ENCODE data around the gene LTBP2.

Gene LTBP2

GRCh38 chr14:74506411-74506851, 105.6 kb downstream of the LTBP2 start (continued):
- TF ChIP-seq REST (tag by site-specific recombination; IDR thresholded peaks at IDR 0.05) (no peak), PATZ1 (tag by site-specific recombination; IDR thresholded peaks at IDR 0.05) (no peak), ZNF561 (tag by site-specific recombination; IDR thresholded peaks at IDR 0.05; ENCODE audit: borderline replicate concordance) (no peak), ZBTB17 (tag by site-specific recombination; IDR thresholded peaks at IDR 0.05) (no peak), ZNF202 (tag by site-specific recombination; IDR thresholded peaks at IDR 0.05; ENCODE audit: borderline replicate concordance) (no peak), ZFP3 (tag by site-specific recombination; IDR thresholded peaks at IDR 0.05; ENCODE audit: low read depth) (no peak), KLF17 (tag by site-specific recombination; IDR thresholded peaks at IDR 0.05) (no peak), FEZF1 (tag by site-specific recombination; IDR thresholded peaks at IDR 0.05) (no peak), ZNF701 (tag by site-specific recombination; IDR thresholded peaks at IDR 0.05) (no peak), ZNF19 (tag by site-specific recombination; IDR thresholded peaks at IDR 0.05; ENCODE audit: low read depth) (no peak)

- Histone ChIP-seq H3K4me1 (ENCODE audit: control insufficient read depth, insufficient read depth, low read length) (no peaks in the 10 kb centered on the region), H3K36me3 (ENCODE audit: control insufficient read depth in 2 of 2, insufficient read depth in 1 of 2, low read length in 2 of 2) (no peaks in the 10 kb centered on the region), H3K9me3 (ENCODE audit: control insufficient read depth, insufficient read depth, low read depth, low read length) (no peaks in the 10 kb centered on the region), H3K27ac (ENCODE audit: extremely low read depth, low read depth, low read length) (no peak overlapping the region), H3K4me3 (ENCODE audit: low read depth, low read length) (no peak overlapping the region)
- POLR2A ChIA-PET = no interaction called here
- CTCF ChIA-PET = interaction anchor here (0.6 kb wide), 1 partner anchor 228 kb away, joined by 3 read pairs; no protein-coding TSS in a partner anchor
- peak; percentile 28; the same call in 1 of the 2 replicates for TF ChIP-seq ZFHX2 (tag by site-specific recombination; conservative IDR thresholded peaks at IDR 0.05)
- no peak for TF ChIP-seq ZNF266 (tag by site-specific recombination; IDR thresholded peaks at IDR 0.05; ENCODE audit: low read depth)
- TF ChIP-seq ZNF768 (tag by site-specific recombination; IDR thresholded peaks at IDR 0.05) = no peak
Observed at GRCh38 chr14:74505831-74506230, 106.2 kb downstream of the LTBP2 start.

- CTCF ChIA-PET = interaction anchor here (0.6 kb wide), 1 partner anchor 229 kb away, joined by 3 read pairs; no protein-coding TSS in a partner anchor
- Histone ChIP-seq H3K27ac (ENCODE audit: extremely low read depth, low read depth, low read length) (no peak overlapping the region), H3K4me3 (ENCODE audit: low read depth, low read length) (no peak overlapping the region), H3K9me3 (ENCODE audit: control insufficient read depth, insufficient read depth, low read depth, low read length) (no peaks in the 10 kb centered on the region), H3K4me1 (ENCODE audit: control insufficient read depth, insufficient read depth, low read length) (no peaks in the 10 kb centered on the region), H3K36me3 (ENCODE audit: control insufficient read depth in 2 of 2, insufficient read depth in 1 of 2, low read length in 2 of 2) (no peaks in the 10 kb centered on the region)
- TF ChIP-seq ZFP37 (tag by site-specific recombination; IDR thresholded peaks at IDR 0.05) (no peak), ZNF10 (tag by site-specific recombination; IDR thresholded peaks at IDR 0.05) (no peak), ZNF341 (tag by site-specific recombination; IDR thresholded peaks at IDR 0.05; ENCODE audit: low read depth) (no peak), ZNF580 (tag by site-specific recombination; IDR thresholded peaks at IDR 0.05) (no peak), ZNF654 (tag by site-specific recombination; IDR thresholded peaks at IDR 0.05; ENCODE audit: low read depth) (no peak), ZNF350 (tag by site-specific recombination; IDR thresholded peaks at IDR 0.05) (no peak), ZNF211 (tag by site-specific recombination; IDR thresholded peaks at IDR 0.05; ENCODE audit: low read depth) (no peak), ZNF223 (tag by site-specific recombination; IDR thresholded peaks at IDR 0.05) (no peak), ZNF596 (tag by site-specific recombination; IDR thresholded peaks at IDR 0.05) (no peak), ZFP69B (tag by site-specific recombination; IDR thresholded peaks at IDR 0.05) (no peak), ZNF530 (tag by site-specific recombination; IDR thresholded peaks at IDR 0.05; ENCODE audit: low read depth) (no peak), ZNF843 (tag by site-specific recombination; IDR thresholded peaks at IDR 0.05) (no peak), ZFHX2 (tag by site-specific recombination; conservative IDR thresholded peaks at IDR 0.05) (no peak)
- POLR2A ChIA-PET = interaction anchor here (1.0 kb wide), 1 partner anchor 12 kb away, joined by 3 read pairs; the partner anchor contains the start of genes ISCA2 and NPC2
Observed at GRCh38 chr14:74504874-74505720, 106.9 kb downstream of the LTBP2 start.
